AML-193 (cell line): ENCODE measurements around the gene GOLGA6L9.
"Not testable (repeated sequence)": the region's sequence is repeated elsewhere in the genome, so short reads cannot be mapped to it uniquely, and the experiment has no call there.

Experiments used
- DNase-seq, 2 experiments: peaks; one replicate each; lab custom pipeline; 2025; lab: John Stamatoyannopoulos, UW

GOLGA6L9 gene

GRCh38 chr15:82469381-82469780 is 39.8 kb downstream of the GOLGA6L9 start:
- DNase-seq, result not testable (repeated sequence)

GRCh38 chr15:82472269-82472982 is 42.8 kb downstream of the GOLGA6L9 start:
- not testable (repeated sequence) for DNase-seq

GRCh38 chr15:82474596-82475325 is 45.1 kb downstream of the GOLGA6L9 start:
- DNase-seq, result not testable (repeated sequence)

- DNase-seq, result not testable (repeated sequence)
Measured at GRCh38 chr15:82475345-82475967, 45.8 kb downstream of the GOLGA6L9 start.

- not testable (repeated sequence) for DNase-seq
Measured at GRCh38 chr15:82476697-82477342, 47.2 kb downstream of the GOLGA6L9 start.

- not testable (repeated sequence) for DNase-seq
Measured at GRCh38 chr15:82477343-82478057, 47.9 kb downstream of the GOLGA6L9 start.
